Heart right ventricle (tissue), 16 donors: Measurements from ENCODE around the gene PFN3. TPM values are rescaled to one million over a fixed set of nuclear protein-coding genes. Genes with fewer than 3 reads are reported as not detected.

Source experiments
- ATAC-seq, 8 donors: fragments of 200-7000 bp; cut with Tn5 transposase; one replicate each; pipeline ENCODE4 v1.9.1; 2020; ENCODE audit warnings: mild to moderate bottlenecking in 8 of 8, moderate library complexity in 8 of 8, moderate number of reproducible peaks in 1 of 8
- DNase-seq, 2 donors: peaks; one replicate each; pipeline ENCODE4 v3.0.0-alpha.2; 2020
- H3K27ac ChIP-seq, 10 donors: fragments of 200-600 bp; sonication (generic) in 2 of 10; one replicate each; pipeline versions ENCODE4 v1.5.0 to v1.8.0; 2020 to 2022; ENCODE audit warnings: mild to moderate bottlenecking in 3 of 10
- H3K27me3 ChIP-seq, 7 donors: fragments of 200-600 bp; one replicate each; pipeline ENCODE4 v1.8.0; 2021 to 2022; ENCODE audit warnings: mild to moderate bottlenecking in 2 of 7
- H3K36me3 ChIP-seq, 9 donors: fragments of 200-600 bp; sonication (generic) in 1 of 9; one replicate each; pipeline versions ENCODE4 v1.5.0 to v1.8.0; 2020 to 2022; ENCODE audit warnings: mild to moderate bottlenecking in 2 of 9
- H3K4me1 ChIP-seq, 9 donors: fragments of 200-600 bp; sonication (generic) in 1 of 9; one replicate each; pipeline versions ENCODE4 v1.5.0 to v1.8.0; 2020 to 2022; ENCODE audit warnings: mild to moderate bottlenecking in 4 of 9
- H3K4me3 ChIP-seq, 10 donors: fragments of 200-600 bp; sonication (generic) in 2 of 10; one replicate each; pipeline versions ENCODE4 v1.5.0 to v1.8.0; 2020 to 2022; ENCODE audit warnings: mild to moderate bottlenecking in 7 of 10, moderate library complexity in 2 of 10
- H3K9me3 ChIP-seq, 11 donors: fragments of 200-600 bp in 10 of 11; sonication (generic) in 2 of 11; one replicate each; pipeline versions ENCODE4 v1.5.0 to v1.8.0; 2013 to 2022; ENCODE audit warnings: mild to moderate bottlenecking in 2 of 11, control low read depth in 1 of 11, moderate library complexity in 1 of 11
- CTCF ChIP-seq, 9 donors: fragments of 200-600 bp; sonication (generic) in 2 of 9; IDR thresholded peaks; one replicate each; pipeline versions ENCODE4 v1.5.0 to v1.8.0; 2021 to 2022; ENCODE audit warnings: antibody characterized with exemption in 9 of 9, mild to moderate bottlenecking in 5 of 9, moderate library complexity in 1 of 9
- WGBS, 2 donors: extraction: QIAGEN DNeasy Blood & Tissue Kit; methylation state at CpG; one replicate each; pipeline ENCODE4 v1.1.7; 2013; ENCODE audit warnings: inconsistent platforms in 1 of 2; 5-methylcytosine and 5-hydroxymethylcytosine counted together
- intact Hi-C, 10 donors: fragments of 100-400 bp; cut with DNase I; formaldehyde crosslinking; loops; one replicate each; pipeline versions ENCODE4 v1.11.1 to v1.14.2; 2022
- polyA plus RNA-seq, 2 donors: library from polyadenylated mRNA; stranded (reverse); fragments of 200-250 nt; gene quantifications; one replicate each; pipeline ENCODE4 v1.2.3, GENCODE V29; 2013
- total RNA-seq, 10 donors: library from RNA; stranded (reverse); fragmentation: NEBNext Ultra II Directional in 3 of 10; extraction: Animal tissue kit (Norgen Biotek cat#: 25700) in 3 of 10; gene quantifications; one replicate each; pipeline versions ENCODE4 v1.2.1 to v1.2.4, GENCODE V29; 2021 to 2023
- donor health status: Arrhythmogenic right ventricular cardiomyopathy.
- donor health status: ischemic (EF 13 %, LVEDD 7.1; RV severe dilation, severe dysfunction).
- donor health status: healthy with polysubstance abuse.
- donor health status: DM: no; HTN: yes; CAD: no.
- donor health status: DM: no; HTN: no; CAD: no.
- donor health status: ischemic (EF 25% LVEDD 6.9; RV normal size, moderate dysfunction).
- donor health status: ischemic (EF 25% LVEDD 5.7; RV mildly dilated, moderate dysfunction).
- donor health status: healthy.
- donor health status: DM: yes; HTN: yes; CAD: no.
- donor health status: Ischemic cardiomyopathy.
- donor health status: ischemic (EF 35%, LVEDD 5.7; RV mildly dilated, moderate dysfunction).
- donor health status: nonischemic (EF 11% LVEDD 7.7; RV severe dilation, severe dysfunction).
- donor health status: DM: yes; HTN: yes; CAD: no.
- donor health status: PGD.
- donor health status: ischemic (EF 29% LVEDD 5.4; RV normal size, mild dysfunction).
- donor health status: nonischemic (EF 23%, LVEDD 6.1; RV moderate dilation, normal function).

PFN3 gene
- total and polyA plus RNA-seq, 12 donors, result not detected

DNA sequence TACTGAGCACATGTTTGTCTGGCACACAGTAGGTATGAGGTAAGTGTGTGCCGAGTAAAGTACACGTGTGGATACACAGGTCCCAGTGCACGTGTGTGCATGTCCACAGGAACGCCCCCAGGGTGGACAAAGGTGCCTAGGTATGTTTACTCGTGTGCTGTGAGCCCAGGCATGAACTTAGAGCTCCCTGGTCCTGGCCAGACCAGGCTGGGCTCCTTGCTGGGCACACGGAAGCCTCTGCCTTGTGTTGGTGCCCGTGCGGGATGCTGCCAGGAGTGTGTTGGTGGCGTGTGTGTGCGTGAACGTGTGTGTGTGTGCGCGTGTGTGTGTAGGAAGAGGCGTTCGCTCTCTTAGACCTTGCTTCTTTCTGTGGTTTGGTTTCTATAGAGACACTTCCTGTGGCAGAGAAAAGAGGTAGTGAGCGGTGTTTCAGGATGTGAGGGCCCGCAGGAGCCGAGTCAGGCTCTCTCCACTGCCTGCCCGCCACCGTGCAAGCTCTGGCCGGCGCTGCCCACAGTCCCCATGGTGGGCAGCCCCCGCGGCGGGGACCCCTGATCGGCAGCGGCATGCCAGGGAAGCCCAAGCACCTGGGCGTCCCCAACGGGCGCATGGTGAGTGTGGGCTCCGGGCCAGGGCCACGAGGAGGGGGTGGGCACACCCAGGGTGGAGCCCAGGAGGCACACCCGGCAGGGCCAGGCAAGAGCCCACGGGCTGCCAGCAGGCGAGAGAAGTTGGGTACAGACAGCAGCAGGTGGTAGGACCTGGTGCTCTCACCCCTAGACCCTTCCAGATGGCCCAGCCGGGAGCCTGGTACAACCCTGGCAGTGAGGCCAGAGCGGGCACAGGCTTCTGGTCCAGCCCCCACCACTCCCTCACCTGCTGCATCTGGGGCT lies 42.8 kb downstream of the PFN3 start, which contains the start of gene RGS14:
Gene RGS14 (plus strand): TSS at position 466 of the 893 bp plus-strand sequence. CDS start 101 bp downstream, at position 567.
- WGBS, 2 donors, result 52 to 56% methylated on average over 35 to 37 of the region's 37 CpGs
- intact Hi-C loops, result no loop called here
- peak in 1 of 2 donors; percentile 46 for DNase-seq
- Histone ChIP-seq H3K4me3 (peak within 1 kb of the TSS in 8 of 10 donors; percentile 12 to 67 (median 39)), H3K4me1 (peaks cover 0 to 81% (median 20%) of the 10 kb centered on the region in 9 donors), H3K27me3 (no peaks in the 10 kb centered on the region), H3K9me3 (peaks cover 0 to 5% (median 0%) of the 10 kb centered on the region in 11 donors), H3K27ac (peak within 1 kb of the TSS in 6 of 10 donors; percentile 4 to 88 (median 49)), H3K36me3 (no peaks in the 10 kb centered on the region)
- ATAC-seq, result peak; percentile 30 to 68 (median 38)
- TF ChIP-seq CTCF (IDR thresholded peaks at IDR 0.05), result no peak

- no peak for TF ChIP-seq CTCF (IDR thresholded peaks at IDR 0.05)
- DNase-seq, result no peak
- Histone ChIP-seq H3K9me3 (peaks cover 0 to 5% (median 0%) of the 10 kb centered on the region in 11 donors), H3K4me1 (peaks cover 0 to 78% (median 18%) of the 10 kb centered on the region in 9 donors), H3K36me3 (no peaks in the 10 kb centered on the region), H3K4me3 (peak overlapping the region in 1 of 10 donors; percentile 67), H3K27ac (peak overlapping the region in 1 of 10 donors; percentile 88), H3K27me3 (no peaks in the 10 kb centered on the region)
- WGBS, 2 donors, result 71 to 79% methylated on average over 5 of the region's 5 CpGs
- intact Hi-C loops, result no loop called here
- no peak for ATAC-seq
These were observed 43.4 kb downstream of the PFN3 start for GRCh38 chr5:177357146-177357458.

GRCh38 chr5:177356746-177357145 lies 43.7 kb downstream of the PFN3 start:
- ATAC-seq (no peak), DNase-seq (no peak)
- WGBS, 2 donors, result 58 to 71% methylated on average over 3 of the region's 3 CpGs
- TF ChIP-seq CTCF (IDR thresholded peaks at IDR 0.05), result no peak
- Histone ChIP-seq H3K4me3 (no peak overlapping the region), H3K9me3 (peaks cover 0 to 5% (median 0%) of the 10 kb centered on the region in 11 donors), H3K4me1 (peaks cover 0 to 78% (median 18%) of the 10 kb centered on the region in 9 donors), H3K36me3 (no peaks in the 10 kb centered on the region), H3K27me3 (no peaks in the 10 kb centered on the region), H3K27ac (peak overlapping the region in 1 of 10 donors; percentile 88)
- intact Hi-C loops, result no loop called here

DNA sequence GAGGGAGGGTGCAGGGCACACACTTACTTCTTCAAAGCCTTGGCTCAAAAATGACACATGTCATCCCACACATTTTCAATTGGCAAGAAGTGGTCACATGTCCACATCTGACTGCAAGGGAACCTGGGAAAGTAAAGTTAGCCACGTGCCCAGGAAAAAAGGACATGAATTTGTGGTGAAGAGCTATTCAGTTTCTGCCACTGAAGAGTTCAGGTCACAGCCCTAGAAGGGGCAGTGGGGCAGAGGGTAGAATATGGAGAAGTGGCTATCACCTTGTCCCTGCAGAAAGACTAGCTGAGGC lies 44.6 kb downstream of the PFN3 start:
- Histone ChIP-seq H3K27me3 (no peaks in the 10 kb centered on the region), H3K4me3 (no peak overlapping the region), H3K4me1 (peaks cover 0 to 72% (median 20%) of the 10 kb centered on the region in 9 donors), H3K9me3 (peaks cover 0 to 5% (median 0%) of the 10 kb centered on the region in 11 donors), H3K27ac (no peak overlapping the region), H3K36me3 (no peaks in the 10 kb centered on the region)
- TF ChIP-seq CTCF (IDR thresholded peaks at IDR 0.05), result no peak
- intact Hi-C loops, result no loop called here
- 13 to 27% methylated on average over 1 of the region's 1 CpG for WGBS, 2 donors
- no peak for ATAC-seq
- no peak for DNase-seq
